K562 (cell line): ENCODE measurements around the gene RASGRP2. TPM values are rescaled to one million over a fixed set of nuclear protein-coding genes. Genes with fewer than 3 reads are reported as not detected.

ENCODE experiments used
- ATAC-seq: fragments of 200-7000 bp; cut with Tn5 transposase; 3 replicates; pipeline ENCODE4 v1.9.1; 2020; ENCODE audit warnings: moderate library complexity
- BruUV-seq: library from RNA; stranded (reverse); fragments of 400-500 nt; replicated peaks from 2 replicates; lab custom pipeline; 2021; lab: Mats Ljungman, UMichigan
- CTCF ChIA-PET: fragments of 300-600 bp; formaldehyde crosslinking; extraction: SDS; loops from one replicate; lab custom pipeline; 2021; ENCODE audit warnings: low intra/inter-chr PET ratio; lab: Yijun Ruan, JAX
- POLR2A ChIA-PET: fragments of 300-600, 350-650 bp; sonication (Branson Sonifier 250); formaldehyde crosslinking; extraction: SDS; loops from one replicate; lab custom pipeline; 2021; ENCODE audit warnings: antibody characterized with exemption, inconsistent platforms; lab: Yijun Ruan, JAX
- DNase-seq, 4 experiments: peaks; one replicate each; pipeline versions ENCODE4 v3.0.0 to v3.0.0-alpha.2; 2011 to 2018; ENCODE audit warnings: low spot score in 3 of 4, mixed read lengths in 3 of 4; ENCODE audit errors: extremely low read depth in 1 of 4
- FAIRE-seq: peaks from 2 replicates; lab custom pipeline; 2011; peaks lifted over from hg19 to GRCh38; lab: Jason Lieb, UNC
- H2AFZ ChIP-seq: 2 replicates; pipeline ENCODE4 v1.6.0; 2011; ENCODE audit warnings: low read depth, low read length, control low read depth, inconsistent platforms
- H3K27ac ChIP-seq: fragments of 200-600 bp; 3 replicates; pipeline ENCODE4 v1.8.0; 2011; ENCODE audit warnings: low read depth, mild to moderate bottlenecking, control low read depth, inconsistent platforms, low read length, moderate library complexity, mixed read lengths; ENCODE audit errors: extremely low read depth
- H3K27me3 ChIP-seq, 2 experiments: fragments of 300-600 bp in 1 of 2; 2 replicates in 1 of 2; 3 replicates in 1 of 2; pipeline versions ENCODE4 v1.6.0 to v1.8.0; 2011; ENCODE audit warnings: inconsistent platforms in 2 of 2, low read length in 2 of 2, mild to moderate bottlenecking in 1 of 2, mixed read lengths in 1 of 2, moderate library complexity in 1 of 2; ENCODE audit not compliant: control insufficient read depth in 2 of 2, insufficient read depth in 2 of 2
- H3K36me3 ChIP-seq: fragments of 300-600 bp; 3 replicates; pipeline ENCODE4 v1.8.0; 2011; ENCODE audit warnings: mild to moderate bottlenecking, low read length, inconsistent platforms; ENCODE audit not compliant: control insufficient read depth, insufficient read depth
- H3K4me1 ChIP-seq, 2 experiments: fragments of 200-600 bp in 1 of 2; replicated peaks in 1 of 2; 2 replicates in 1 of 2; 3 replicates in 1 of 2; pipeline versions ENCODE4 v1.5.1 to v1.8.0; 2011; ENCODE audit warnings: inconsistent platforms in 2 of 2, low read length in 2 of 2, mild to moderate bottlenecking in 1 of 2, mixed read lengths in 1 of 2, moderate library complexity in 1 of 2; ENCODE audit not compliant: control insufficient read depth in 2 of 2, insufficient read depth in 2 of 2
- H3K4me2 ChIP-seq: 2 replicates; pipeline ENCODE4 v1.6.1; 2011; ENCODE audit warnings: low read length, control low read depth, inconsistent platforms, mixed read lengths; ENCODE audit not compliant: insufficient read depth
- H3K4me3 ChIP-seq: fragments of 200-600 bp; sonication (generic), shearing (Covaris generic); 2 replicates; pipeline ENCODE4 v1.5.1; 2016; ENCODE audit warnings: control low read depth, inconsistent platforms
- H3K79me2 ChIP-seq: fragments of 200-600 bp; 3 replicates; pipeline ENCODE4 v1.8.0; 2011; ENCODE audit warnings: low read length, inconsistent platforms; ENCODE audit not compliant: control insufficient read depth, insufficient read depth
- H3K9ac ChIP-seq, 2 experiments: 2 replicates each; pipeline versions ENCODE4 v1.6.0 to v1.6.1; 2011; ENCODE audit warnings: low read depth in 2 of 2, low read length in 2 of 2, control low read depth in 1 of 2, inconsistent platforms in 1 of 2, mild to moderate bottlenecking in 1 of 2, mixed read lengths in 1 of 2; ENCODE audit not compliant: insufficient read depth in 1 of 2
- H3K9me1 ChIP-seq: one replicate; pipeline ENCODE4 v1.6.0; 2011; ENCODE audit warnings: inconsistent platforms, mild to moderate bottlenecking, low read length, moderate library complexity; ENCODE audit not compliant: control insufficient read depth, insufficient read depth
- H3K9me3 ChIP-seq: replicated peaks from 2 replicates; pipeline ENCODE4 v1.5.1; 2011; ENCODE audit warnings: low read depth, low read length, inconsistent platforms; ENCODE audit not compliant: control insufficient read depth, insufficient read depth
- H4K20me1 ChIP-seq: replicated peaks from 2 replicates; pipeline ENCODE4 v1.6.1; 2011; ENCODE audit warnings: low read length, inconsistent platforms, mixed read lengths; ENCODE audit not compliant: control insufficient read depth, insufficient read depth
- BRCA1 ChIP-seq, 2 experiments: fragments of 450-650 bp in 1 of 2; sonication (generic) in 1 of 2; formaldehyde crosslinking in 1 of 2; IDR thresholded peaks; 2 replicates each; pipeline versions ENCODE4 v1.5.0 to v1.6.1; 2017 to 2020; ENCODE audit warnings: mild to moderate bottlenecking in 1 of 2, missing genetic modification reagents in 1 of 2
- L3MBTL2 ChIP-seq: fragments of 450-650 bp; IDR thresholded peaks from 2 replicates; pipeline ENCODE4 v1.6.1; 2016; ENCODE audit warnings: mild to moderate bottlenecking, moderate library complexity
- NR4A1 ChIP-seq, 2 experiments: fragments of 250-450 bp in 1 of 2; fragments of 450-650 bp in 1 of 2; sonication (Bioruptor Pico) in 1 of 2; IDR thresholded peaks; 2 replicates each; pipeline versions ENCODE4 v1.4.0 to v1.6.1; 2016 to 2020; ENCODE audit warnings: mild to moderate bottlenecking in 2 of 2, missing compliant biosample characterization in 1 of 2, missing genetic modification characterization in 1 of 2, moderate library complexity in 1 of 2
- PHF20 ChIP-seq: fragments of 450-650 bp; IDR thresholded peaks from 2 replicates; pipeline ENCODE4 v1.6.1; 2018; ENCODE audit not compliant: partially characterized antibody
- RBM14 ChIP-seq: fragments of 200-400 bp; formaldehyde crosslinking; IDR thresholded peaks from 2 replicates; pipeline ENCODE4 v1.6.1; 2018; ENCODE audit warnings: low read depth, mild to moderate bottlenecking, low read length, moderate library complexity, borderline replicate concordance; ENCODE audit not compliant: insufficient read depth
- STAG1 ChIP-seq: sonication (generic); formaldehyde crosslinking; IDR thresholded peaks from 2 replicates; pipeline ENCODE4 v1.5.0; 2020; ENCODE audit warnings: missing genetic modification reagents, borderline replicate concordance
- THRAP3 ChIP-seq: fragments of 450-650 bp; IDR thresholded peaks from 2 replicates; pipeline ENCODE4 v1.6.1; 2016; ENCODE audit warnings: mild to moderate bottlenecking, inconsistent platforms, borderline replicate concordance
- ZNF174 ChIP-seq: fragments of 250-450 bp; sonication (Bioruptor Pico); IDR thresholded peaks from 2 replicates; pipeline ENCODE4 v1.4.0; 2020; ENCODE audit warnings: mild to moderate bottlenecking
- ZNF75A ChIP-seq: fragments of 450-650 bp; formaldehyde crosslinking; IDR thresholded peaks from 2 replicates; pipeline ENCODE4 v1.4.0; 2020; ENCODE audit warnings: mild to moderate bottlenecking
- WGBS: fragments of 100-300 bp; shearing (Covaris generic); methylation state at CpG from one replicate; pipeline ENCODE4 v1.1.6; 2016; ENCODE audit warnings: low coverage, mixed read lengths; ENCODE audit not compliant: insufficient coverage; ENCODE audit errors: missing lambda C conversion rate; 5-methylcytosine and 5-hydroxymethylcytosine counted together
- in situ Hi-C: fragments of 300-500 bp; cut with MboI; formaldehyde crosslinking; loops from 4 replicates; pipeline ENCODE4 v1.15.0; 2018; ENCODE audit warnings: inconsistent platforms, mixed read lengths
- intact Hi-C: fragments of 100-400 bp; cut with micrococcal nuclease; formaldehyde crosslinking; loops from 2 replicates; pipeline ENCODE4 v1.14.2; 2022
- polyA plus RNA-seq, 8 experiments: library from polyadenylated mRNA; depleted of rRNA in 4 of 8; stranded (reverse) in 5 of 8; unstranded in 3 of 8; fragments of >200 nt; fragmentation: Nextera tagmentation in 2 of 8; fragmentation: Illumina TruSeq in 1 of 8; extraction: Ambion mirVana in 2 of 8; extraction: Trizol in 1 of 8; gene quantifications; 2 replicates each; pipeline versions ENCODE4 v1.2.1 to v1.2.3, GENCODE V29; 2011 to 2014; ENCODE audit warnings: inconsistent platforms in 1 of 8, missing spikeins in 1 of 8
- total RNA-seq, 7 experiments: library from RNA; depleted of rRNA in 6 of 7; stranded (reverse); fragments of >200 nt in 6 of 7; fragmentation: Illumina TruSeq in 2 of 7; extraction: Trizol in 2 of 7; gene quantifications; 2 replicates each; pipeline versions ENCODE4 v1.2.1 to v1.2.3, GENCODE V29; 2011 to 2021; ENCODE audit warnings: low replicate concordance in 1 of 7
- TF ChIP-seq, protein P1 (sequence below), 2 experiments: fragments of 450-650 bp in 1 of 2; sonication (generic) in 1 of 2; formaldehyde crosslinking in 1 of 2; IDR thresholded peaks in 1 of 2; conservative IDR thresholded peaks in 1 of 2; 2 replicates each; pipeline versions ENCODE4 v1.6.1 to v1.8.1; 2016 to 2023; ENCODE audit warnings: mild to moderate bottlenecking in 2 of 2, moderate library complexity in 2 of 2, inconsistent platforms in 1 of 2, missing genetic modification reagents in 1 of 2
- TF ChIP-seq, protein P2 (sequence below): IDR thresholded peaks from 2 replicates; pipeline ENCODE4 v1.6.1; 2016; ENCODE audit warnings: missing genetic modification characterization, missing compliant biosample characterization

The RASGRP2 gene
- total and polyA plus RNA-seq, 9 of the 15 experiments (the other 6 are each of a cell fraction or from before 2014, with no cell fraction given), result 0.87 to 22.7 (median 5.5) TPM

DNA sequence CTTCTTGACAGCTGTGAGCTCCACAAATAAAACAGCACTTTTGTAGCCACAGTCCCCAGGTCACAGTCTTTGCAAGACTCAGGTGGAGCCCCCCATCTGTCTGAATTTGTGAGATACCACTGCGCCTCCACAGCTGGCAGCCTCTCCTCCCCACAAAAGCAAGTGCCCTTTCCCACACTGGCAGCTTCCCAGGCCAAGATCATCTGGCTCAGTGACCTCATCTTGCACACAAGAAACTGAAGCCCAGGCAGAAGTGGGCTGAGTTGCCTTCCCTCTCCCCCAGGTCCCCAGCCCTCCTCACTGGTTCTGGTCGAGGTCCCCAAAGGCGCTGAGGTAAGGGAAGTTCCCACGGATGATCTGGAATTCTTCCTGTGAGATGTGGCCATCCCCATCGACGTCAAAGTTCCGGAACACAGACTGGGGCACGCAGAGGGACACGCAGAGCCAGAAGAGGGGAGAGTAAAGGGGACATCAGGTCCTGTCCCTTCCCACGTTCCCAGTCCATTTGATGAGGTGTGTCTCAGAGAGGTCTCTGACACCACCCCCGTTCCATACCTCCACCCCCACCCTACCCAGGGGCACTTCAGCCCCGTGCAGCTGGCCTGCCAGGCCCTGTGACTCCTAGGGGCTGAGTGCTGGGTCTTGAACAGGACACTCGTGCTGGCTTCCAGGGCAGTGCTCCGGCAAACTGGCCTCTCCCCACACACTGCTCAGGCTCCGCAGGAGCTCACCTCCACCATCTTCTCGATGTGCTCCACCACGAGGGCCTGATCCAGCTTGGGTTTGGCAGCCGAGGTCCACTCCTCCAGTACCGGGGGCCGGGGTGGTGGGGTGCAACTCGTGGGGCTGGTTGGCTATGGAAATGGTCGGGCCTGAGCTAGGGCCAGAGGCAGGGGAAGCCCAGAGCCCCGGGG, 8.9 kb downstream of the RASGRP2 start:
- ChIA-PET CTCF (interaction anchor here (0.7 kb wide), 1 partner anchor 285 kb away, joined by 4 read pairs; no protein-coding TSS in a partner anchor), POLR2A (interaction anchor here (0.5 to 1.2 kb wide), 3 partner anchors 18 to 57 kb away, joined by 3 to 5 read pairs (median 3); no protein-coding TSS in a partner anchor)
- no peak overlapping the region for H2AFZ ChIP-seq
- TF ChIP-seq, protein P1, sequence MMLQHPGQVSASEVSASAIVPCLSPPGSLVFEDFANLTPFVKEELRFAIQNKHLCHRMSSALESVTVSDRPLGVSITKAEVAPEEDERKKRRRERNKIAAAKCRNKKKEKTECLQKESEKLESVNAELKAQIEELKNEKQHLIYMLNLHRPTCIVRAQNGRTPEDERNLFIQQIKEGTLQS (IDR thresholded peaks at IDR 0.05), result no peak
- TF ChIP-seq, protein P1 (CRISPR knock-in tag; conservative IDR thresholded peaks at IDR 0.05), result no peak
- TF ChIP-seq ZNF174, result no peak
- TF ChIP-seq, protein P2, sequence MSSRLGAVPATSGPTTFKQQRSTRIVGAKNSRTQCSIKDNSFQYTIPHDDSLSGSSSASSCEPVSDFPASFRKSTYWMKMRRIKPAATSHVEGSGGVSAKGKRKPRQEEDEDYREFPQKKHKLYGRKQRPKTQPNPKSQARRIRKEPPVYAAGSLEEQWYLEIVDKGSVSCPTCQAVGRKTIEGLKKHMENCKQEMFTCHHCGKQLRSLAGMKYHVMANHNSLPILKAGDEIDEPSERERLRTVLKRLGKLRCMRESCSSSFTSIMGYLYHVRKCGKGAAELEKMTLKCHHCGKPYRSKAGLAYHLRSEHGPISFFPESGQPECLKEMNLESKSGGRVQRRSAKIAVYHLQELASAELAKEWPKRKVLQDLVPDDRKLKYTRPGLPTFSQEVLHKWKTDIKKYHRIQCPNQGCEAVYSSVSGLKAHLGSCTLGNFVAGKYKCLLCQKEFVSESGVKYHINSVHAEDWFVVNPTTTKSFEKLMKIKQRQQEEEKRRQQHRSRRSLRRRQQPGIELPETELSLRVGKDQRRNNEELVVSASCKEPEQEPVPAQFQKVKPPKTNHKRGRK (tag), result no peak
- no peak for TF ChIP-seq PHF20
- no peak for TF ChIP-seq THRAP3
- TF ChIP-seq NR4A1 (CRISPR knock-in tag; IDR thresholded peaks at IDR 0.05), result no peak
- no peak for TF ChIP-seq NR4A1 (tag; IDR thresholded peaks at IDR 0.05)
- TF ChIP-seq RBM14, result no peak
- TF ChIP-seq STAG1, result no peak
- TF ChIP-seq BRCA1 (IDR thresholded peaks at IDR 0.05), result no peak
- TF ChIP-seq BRCA1 (CRISPR knock-in tag; IDR thresholded peaks at IDR 0.05), result no peak
- TF ChIP-seq ZNF75A (CRISPR knock-in tag), result no peak
- TF ChIP-seq L3MBTL2, result no peak
- peaks cover 0 to 3% of the 10 kb centered on the region in 2 experiments; a peak in 2 of 5 replicates for H3K27me3 ChIP-seq
- intact Hi-C loops, result no loop called here
- DNase-seq (no peak), ATAC-seq (no peak; the same call in 2 of the 3 replicates), FAIRE-seq (no peak)
- peaks cover 0 to 21% of the 10 kb centered on the region in 2 experiments; a peak in 4 of 5 replicates for H3K4me1 ChIP-seq
- H3K27ac ChIP-seq, result no peak overlapping the region
- H3K79me2 ChIP-seq, result no peaks in the 10 kb centered on the region
- no peaks in the 10 kb centered on the region for H4K20me1 ChIP-seq
- H3K4me3 ChIP-seq, result no peak overlapping the region
- H3K4me2 ChIP-seq, result no peak overlapping the region
- no peaks in the 10 kb centered on the region for H3K9me1 ChIP-seq
- no peaks in the 10 kb centered on the region for H3K9me3 ChIP-seq
- no peaks in the 10 kb centered on the region for H3K36me3 ChIP-seq
- WGBS, result 28% methylated on average over 21 of the region's 23 CpGs
- H3K9ac ChIP-seq, result peak overlapping the region in 1 of 2 experiments; percentile 71; a peak in 2 of 4 replicates
- BruUV-seq, result no TSS peak
- in situ Hi-C loops, result loop anchor here (5.0 kb wide), 1 partner anchor 73 kb away; no protein-coding TSS in a partner anchor
